ENCODE results near the gene AFAP1L2. TPM values are rescaled to one million over a fixed set of nuclear protein-coding genes. Genes with fewer than 3 reads are reported as not detected.

AFAP1L2 gene
- total RNA-seq, 4 donors from 2014 or later, result 28.4 to 86.6 (median 48.6) TPM

DNA sequence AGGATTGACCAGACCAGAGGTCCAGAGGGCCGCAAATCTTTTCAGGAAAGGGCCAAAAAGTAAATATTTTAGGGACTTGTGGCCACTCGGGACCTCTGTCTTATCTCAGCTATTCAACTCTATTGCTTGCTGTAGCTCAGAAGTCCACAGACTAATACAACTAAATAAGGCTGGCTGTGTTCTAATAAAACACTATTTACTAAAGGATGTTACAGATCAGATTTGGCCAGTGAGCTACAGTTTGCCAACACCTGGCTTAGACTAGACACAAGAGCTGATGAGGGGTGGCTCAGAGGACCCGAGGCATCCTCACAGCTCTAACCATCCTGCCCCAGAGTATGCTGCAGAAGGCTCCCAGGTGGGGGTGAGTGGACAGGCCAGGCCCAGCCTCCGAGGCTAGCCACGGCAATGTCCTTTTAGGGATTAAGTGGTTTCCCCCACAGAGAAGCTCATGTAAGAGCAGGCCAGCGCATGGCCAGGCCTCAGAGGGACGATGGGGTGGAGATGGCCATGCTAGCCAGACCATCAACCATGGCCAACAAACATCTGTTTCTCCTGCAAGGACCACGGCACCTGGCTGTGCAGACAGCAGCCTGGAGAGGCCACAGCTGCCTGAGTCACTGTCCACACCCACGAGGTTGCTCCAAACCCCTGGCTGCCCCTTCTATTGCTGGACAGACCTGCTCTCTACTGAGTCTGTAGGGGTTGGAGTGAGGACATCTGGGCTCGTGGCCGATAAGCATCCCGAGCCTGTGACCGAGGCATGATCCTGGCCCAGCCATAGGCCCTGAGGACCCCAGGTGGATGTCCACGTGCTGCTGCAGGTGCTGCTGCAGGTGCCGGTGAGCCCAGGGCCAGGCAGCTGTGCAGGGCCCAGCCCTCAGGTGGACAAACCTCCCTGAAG is 76.5 kb downstream of the AFAP1L2 start:
- TF ChIP-seq, protein P1, sequence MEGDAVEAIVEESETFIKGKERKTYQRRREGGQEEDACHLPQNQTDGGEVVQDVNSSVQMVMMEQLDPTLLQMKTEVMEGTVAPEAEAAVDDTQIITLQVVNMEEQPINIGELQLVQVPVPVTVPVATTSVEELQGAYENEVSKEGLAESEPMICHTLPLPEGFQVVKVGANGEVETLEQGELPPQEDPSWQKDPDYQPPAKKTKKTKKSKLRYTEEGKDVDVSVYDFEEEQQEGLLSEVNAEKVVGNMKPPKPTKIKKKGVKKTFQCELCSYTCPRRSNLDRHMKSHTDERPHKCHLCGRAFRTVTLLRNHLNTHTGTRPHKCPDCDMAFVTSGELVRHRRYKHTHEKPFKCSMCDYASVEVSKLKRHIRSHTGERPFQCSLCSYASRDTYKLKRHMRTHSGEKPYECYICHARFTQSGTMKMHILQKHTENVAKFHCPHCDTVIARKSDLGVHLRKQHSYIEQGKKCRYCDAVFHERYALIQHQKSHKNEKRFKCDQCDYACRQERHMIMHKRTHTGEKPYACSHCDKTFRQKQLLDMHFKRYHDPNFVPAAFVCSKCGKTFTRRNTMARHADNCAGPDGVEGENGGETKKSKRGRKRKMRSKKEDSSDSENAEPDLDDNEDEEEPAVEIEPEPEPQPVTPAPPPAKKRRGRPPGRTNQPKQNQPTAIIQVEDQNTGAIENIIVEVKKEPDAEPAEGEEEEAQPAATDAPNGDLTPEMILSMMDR (IDR thresholded peaks at IDR 0.05), result no peak
- no peak for TF ChIP-seq POLR2A (IDR thresholded peaks at IDR 0.05)
- no peaks in the 10 kb centered on the region for H3K27me3 ChIP-seq
- H3K4me1 ChIP-seq, result peaks cover 0 to 12% of the 10 kb centered on the region in 2 donors
- no peak overlapping the region for H3K27ac ChIP-seq
- intact Hi-C loops (cut with DNase I; ENCODE audit: low total_unique reads), result no loop called here
- H3K36me3 ChIP-seq, result no peaks in the 10 kb centered on the region
- H3K4me3 ChIP-seq, result no peak overlapping the region
- DNase-seq, result peak in 1 of 2 donors; percentile 51
- no peaks in the 10 kb centered on the region for H3K9me3 ChIP-seq

DNA sequence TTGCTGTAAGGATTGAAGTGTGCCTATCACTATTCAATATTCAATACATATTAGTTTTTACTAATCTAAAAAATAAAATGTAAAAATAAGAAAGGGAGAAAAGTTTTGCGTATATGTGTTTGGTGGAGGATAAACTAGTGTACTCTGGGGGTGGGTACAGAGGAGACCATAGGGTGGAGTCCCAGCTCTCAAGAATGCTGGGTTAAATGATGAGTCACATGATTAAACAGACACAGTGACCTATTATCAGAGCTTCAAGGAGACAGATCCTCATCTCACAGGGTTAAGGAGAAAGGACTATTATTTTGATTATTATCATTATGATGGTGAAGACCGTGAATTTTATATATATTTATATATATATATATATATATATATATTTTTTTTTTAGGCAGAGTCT is 77.5 kb downstream of the AFAP1L2 start:
- no peak overlapping the region for H3K4me3 ChIP-seq
- H3K27me3 ChIP-seq, result no peaks in the 10 kb centered on the region
- peaks cover 0 to 4% of the 10 kb centered on the region in 2 donors for H3K4me1 ChIP-seq
- TF ChIP-seq, protein P1 (IDR thresholded peaks at IDR 0.05), result no peak
- TF ChIP-seq POLR2A (IDR thresholded peaks at IDR 0.05), result no peak
- no peak for DNase-seq
- H3K27ac ChIP-seq, result no peak overlapping the region
- H3K36me3 ChIP-seq, result no peaks in the 10 kb centered on the region
- intact Hi-C loops (cut with DNase I; ENCODE audit: low total_unique reads), result no loop called here
- H3K9me3 ChIP-seq, result no peaks in the 10 kb centered on the region

DNA sequence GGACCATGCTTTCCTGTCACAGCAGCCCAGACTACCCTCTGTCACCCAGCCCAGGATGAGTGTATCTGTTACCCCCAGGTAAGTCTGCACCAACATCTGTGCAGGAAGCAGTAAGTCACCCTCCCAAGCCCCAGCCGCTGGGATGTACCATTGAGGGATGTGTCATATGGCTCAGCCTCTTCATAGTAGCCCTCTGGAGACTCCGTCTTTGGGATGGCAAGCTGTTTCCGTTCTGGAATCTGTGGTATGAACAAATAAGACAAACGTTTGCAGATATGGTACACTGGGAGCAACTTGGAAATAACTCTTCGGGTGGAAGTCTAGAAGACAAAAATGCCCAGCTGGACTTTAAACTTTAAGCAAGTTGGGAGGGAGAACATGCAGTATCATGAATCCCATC is 81.3 kb downstream of the AFAP1L2 start:
- Histone ChIP-seq H3K9me3 (no peaks in the 10 kb centered on the region), H3K27ac (no peak overlapping the region), H3K27me3 (no peaks in the 10 kb centered on the region), H3K4me1 (no peaks in the 10 kb centered on the region), H3K36me3 (no peaks in the 10 kb centered on the region), H3K4me3 (no peak overlapping the region)
- DNase-seq, result no peak
- no peak for TF ChIP-seq POLR2A (IDR thresholded peaks at IDR 0.05)
- intact Hi-C loops (cut with DNase I; ENCODE audit: low total_unique reads), result no loop called here

DNA sequence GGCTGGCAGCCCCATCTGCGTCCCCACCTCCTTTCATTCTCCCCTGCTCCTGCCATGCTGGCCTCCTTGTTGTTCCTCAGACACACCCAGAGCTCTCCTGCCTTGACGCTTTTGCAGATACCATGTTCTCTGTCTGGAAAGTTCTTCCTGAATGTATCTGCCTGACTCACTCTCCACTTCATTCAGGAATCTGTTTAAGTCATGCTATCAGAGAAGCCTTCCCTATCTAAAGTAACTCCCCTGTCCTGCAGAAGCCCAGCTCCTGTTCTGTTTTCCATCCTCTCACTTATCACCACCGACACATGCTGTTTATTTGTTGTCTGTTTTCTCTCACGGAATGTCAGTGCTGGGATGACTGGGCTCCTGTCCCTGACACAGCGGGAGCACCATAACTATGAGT is 82.0 kb downstream of the AFAP1L2 start:
- no peaks in the 10 kb centered on the region for H3K36me3 ChIP-seq
- TF ChIP-seq, protein P1 (IDR thresholded peaks at IDR 0.05), result no peak
- TF ChIP-seq POLR2A (IDR thresholded peaks at IDR 0.05), result no peak
- no peak overlapping the region for H3K27ac ChIP-seq
- no peaks in the 10 kb centered on the region for H3K27me3 ChIP-seq
- no peak overlapping the region for H3K4me3 ChIP-seq
- no peaks in the 10 kb centered on the region for H3K9me3 ChIP-seq
- no peaks in the 10 kb centered on the region for H3K4me1 ChIP-seq
- intact Hi-C loops (cut with DNase I; ENCODE audit: low total_unique reads), result no loop called here
- no peak for DNase-seq

DNA sequence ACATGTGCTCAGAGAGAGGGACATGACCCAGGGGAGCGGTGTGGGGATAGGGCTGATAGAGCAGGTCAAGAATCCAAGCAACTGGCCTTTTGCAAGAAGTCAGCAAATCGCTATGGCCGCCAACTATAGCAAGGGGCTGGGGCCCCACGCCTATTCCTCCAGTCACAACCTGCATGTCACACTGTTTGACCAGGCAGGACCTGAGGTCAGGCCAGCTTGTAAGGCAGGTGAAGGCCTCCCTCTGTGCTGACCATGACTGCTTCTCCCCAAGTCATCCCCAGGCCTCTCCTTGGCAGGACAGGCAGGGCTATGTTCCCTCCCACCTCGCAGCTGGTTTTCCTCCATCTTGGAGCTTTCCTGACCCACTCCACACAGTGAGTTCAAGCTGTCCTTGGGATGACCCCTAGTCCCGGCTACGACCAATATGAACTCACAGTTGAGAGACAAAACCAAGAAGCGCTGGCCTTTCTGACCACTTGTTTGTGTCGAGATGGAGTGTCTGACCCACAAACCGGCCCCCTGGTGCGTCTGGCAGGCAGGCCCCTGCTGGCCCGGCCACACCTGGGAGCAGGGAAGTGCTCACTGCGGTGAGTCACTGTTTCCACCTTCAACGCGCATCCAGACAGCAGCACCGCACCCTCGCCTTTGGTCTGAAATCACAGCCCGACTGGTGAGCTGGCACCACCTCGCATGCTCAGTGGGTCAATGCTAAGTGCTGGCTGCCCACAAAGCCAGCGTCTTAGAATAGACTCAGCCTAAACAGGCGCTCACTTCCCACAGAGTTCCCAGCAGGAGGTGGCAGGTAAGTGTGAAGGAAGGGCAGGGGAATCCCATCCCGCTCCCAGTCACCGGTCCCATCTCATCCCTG is 83.8 kb downstream of the AFAP1L2 start:
- intact Hi-C loops (cut with DNase I; ENCODE audit: low total_unique reads), result no loop called here
- H3K9me3 ChIP-seq, result no peaks in the 10 kb centered on the region
- no peaks in the 10 kb centered on the region for H3K4me1 ChIP-seq
- DNase-seq, result peak in 1 of 2 donors; percentile 56
- no peaks in the 10 kb centered on the region for H3K36me3 ChIP-seq
- TF ChIP-seq POLR2A (IDR thresholded peaks at IDR 0.05), result no peak
- TF ChIP-seq, protein P1 (IDR thresholded peaks at IDR 0.05), result no peak
- H3K4me3 ChIP-seq, result no peak overlapping the region
- no peak overlapping the region for H3K27ac ChIP-seq
- no peaks in the 10 kb centered on the region for H3K27me3 ChIP-seq
